Memory B cell (primary cell): ENCODE results near the gene GINS3.
A peak's percentile ranks its signal among the peaks of the same experiment; 100 is the strongest.
"Not testable (repeated sequence)": the region's sequence is repeated elsewhere in the genome, so short reads cannot be mapped to it uniquely, and the experiment has no call there.

Experiments used
- ATAC-seq: fragments of 150-1000 bp; cut with Tn5 transposase; 2 replicates; pipeline ENCODE4 v1.10.0; 2021; ENCODE audit warnings: low read depth, mild to moderate bottlenecking, moderate library complexity
- DNase-seq, 2 donors: peaks; one replicate each; pipeline ENCODE4 v3.0.0; 2022; ENCODE audit warnings: low spot score in 2 of 2
- H3K27ac Mint-ChIP-seq: one replicate; pipeline ENCODE4 v1.8.0; 2022; ENCODE audit warnings: mild to moderate bottlenecking, moderate library complexity, mixed read lengths
- H3K27me3 Mint-ChIP-seq: one replicate; pipeline ENCODE4 v1.8.0; 2022; ENCODE audit warnings: mixed read lengths
- H3K36me3 Mint-ChIP-seq: one replicate; pipeline ENCODE4 v1.8.0; 2022; ENCODE audit warnings: mild to moderate bottlenecking, mixed read lengths
- H3K4me1 Mint-ChIP-seq: one replicate; pipeline ENCODE4 v1.8.0; 2022; ENCODE audit warnings: mixed read lengths
- H3K4me3 Mint-ChIP-seq: one replicate; pipeline ENCODE4 v1.8.0; 2022; ENCODE audit warnings: mild to moderate bottlenecking, moderate library complexity, mixed read lengths
- H3K9me3 Mint-ChIP-seq: one replicate; pipeline ENCODE4 v1.8.0; 2022; ENCODE audit warnings: mixed read lengths

GINS3 gene

GRCh38 chr16:58411336-58411735 is 19.1 kb downstream of the GINS3 start:
- ATAC-seq (no peak), DNase-seq (no peak)
- no peak overlapping the region for H3K4me3 Mint-ChIP-seq
- H3K36me3 Mint-ChIP-seq, result no peaks in the 10 kb centered on the region
- no peaks in the 10 kb centered on the region for H3K9me3 Mint-ChIP-seq
- H3K27ac Mint-ChIP-seq, result no peak overlapping the region
- peaks cover 4% of the 10 kb centered on the region for H3K4me1 Mint-ChIP-seq
- no peaks in the 10 kb centered on the region for H3K27me3 Mint-ChIP-seq

- H3K4me3 Mint-ChIP-seq, result no peak overlapping the region
- no peaks in the 10 kb centered on the region for H3K36me3 Mint-ChIP-seq
- DNase-seq (no peak), ATAC-seq (no peak)
- no peaks in the 10 kb centered on the region for H3K27me3 Mint-ChIP-seq
- H3K9me3 Mint-ChIP-seq, result no peaks in the 10 kb centered on the region
- no peak overlapping the region for H3K27ac Mint-ChIP-seq
- peaks cover 4% of the 10 kb centered on the region for H3K4me1 Mint-ChIP-seq
These were observed 19.7 kb downstream of the GINS3 start for GRCh38 chr16:58411736-58412614.

GRCh38 chr16:58412615-58412970 is 20.3 kb downstream of the GINS3 start:
- not testable (repeated sequence) for DNase-seq, H3K36me3 Mint-ChIP-seq, ATAC-seq, H3K4me1 Mint-ChIP-seq, H3K4me3 Mint-ChIP-seq, H3K27me3 Mint-ChIP-seq, H3K9me3 Mint-ChIP-seq, H3K27ac Mint-ChIP-seq

GRCh38 chr16:58413359-58413758 is 21.1 kb downstream of the GINS3 start:
- DNase-seq (no peak), ATAC-seq (peak; percentile 34)
- Mint-ChIP-seq H3K4me3 (no peak overlapping the region), H3K4me1 (peaks cover 4% of the 10 kb centered on the region), H3K36me3 (no peaks in the 10 kb centered on the region), H3K27ac (no peak overlapping the region), H3K9me3 (no peaks in the 10 kb centered on the region), H3K27me3 (peaks cover 4% of the 10 kb centered on the region)

GRCh38 chr16:58415003-58415402 is 22.7 kb downstream of the GINS3 start:
- DNase-seq, result no peak
- peaks cover 8% of the 10 kb centered on the region for H3K27me3 Mint-ChIP-seq

GRCh38 chr16:58415961-58416360 is 23.7 kb downstream of the GINS3 start:
- not testable (repeated sequence) for ATAC-seq, H3K9me3 Mint-ChIP-seq, H3K27ac Mint-ChIP-seq, H3K36me3 Mint-ChIP-seq, H3K4me1 Mint-ChIP-seq, DNase-seq, H3K4me3 Mint-ChIP-seq
- H3K27me3 Mint-ChIP-seq, result peaks cover 11% of the 10 kb centered on the region

More at GRCh38 chr16:58415003-58415402, 22.7 kb downstream of the GINS3 start:
- no peak overlapping the region for H3K27ac Mint-ChIP-seq
- peaks cover 4% of the 10 kb centered on the region for H3K4me1 Mint-ChIP-seq
- no peak overlapping the region for H3K4me3 Mint-ChIP-seq
- no peaks in the 10 kb centered on the region for H3K9me3 Mint-ChIP-seq
- H3K36me3 Mint-ChIP-seq, result no peaks in the 10 kb centered on the region
- no peak for ATAC-seq

GRCh38 chr16:58417035-58417434 is 24.8 kb downstream of the GINS3 start:
- ATAC-seq (no peak), DNase-seq (no peak)
- no peaks in the 10 kb centered on the region for H3K9me3 Mint-ChIP-seq
- H3K4me1 Mint-ChIP-seq, result peaks cover 6% of the 10 kb centered on the region
- H3K36me3 Mint-ChIP-seq, result no peaks in the 10 kb centered on the region
- H3K4me3 Mint-ChIP-seq, result no peak overlapping the region
- peaks cover 11% of the 10 kb centered on the region for H3K27me3 Mint-ChIP-seq
- no peak overlapping the region for H3K27ac Mint-ChIP-seq

GRCh38 chr16:58417600-58417999 is 25.3 kb downstream of the GINS3 start:
- peak; percentile 41 for ATAC-seq
- DNase-seq, result no peak
- Mint-ChIP-seq H3K4me1 (peaks cover 3% of the 10 kb centered on the region), H3K9me3 (no peaks in the 10 kb centered on the region), H3K4me3 (peak overlapping the region; percentile 8), H3K27me3 (peaks cover 11% of the 10 kb centered on the region), H3K27ac (no peak overlapping the region), H3K36me3 (no peaks in the 10 kb centered on the region)

GRCh38 chr16:58418026-58418425 is 25.8 kb downstream of the GINS3 start:
- Mint-ChIP-seq H3K4me1 (peaks cover 3% of the 10 kb centered on the region), H3K27ac (no peak overlapping the region), H3K9me3 (no peaks in the 10 kb centered on the region), H3K4me3 (no peak overlapping the region), H3K36me3 (no peaks in the 10 kb centered on the region), H3K27me3 (peaks cover 14% of the 10 kb centered on the region)
- no peak for DNase-seq
- no peak for ATAC-seq

GRCh38 chr16:58418601-58419000 is 26.3 kb downstream of the GINS3 start:
- peaks cover 15% of the 10 kb centered on the region for H3K27me3 Mint-ChIP-seq
- ATAC-seq (no peak), DNase-seq (no peak)
- no peak overlapping the region for H3K4me3 Mint-ChIP-seq
- no peaks in the 10 kb centered on the region for H3K9me3 Mint-ChIP-seq
- no peaks in the 10 kb centered on the region for H3K36me3 Mint-ChIP-seq
- H3K27ac Mint-ChIP-seq, result no peak overlapping the region
- peaks cover 3% of the 10 kb centered on the region for H3K4me1 Mint-ChIP-seq

GRCh38 chr16:58419241-58419990 is 27.1 kb downstream of the GINS3 start:
- no peaks in the 10 kb centered on the region for H3K36me3 Mint-ChIP-seq
- H3K9me3 Mint-ChIP-seq, result no peaks in the 10 kb centered on the region
- H3K4me3 Mint-ChIP-seq, result no peak overlapping the region
- H3K4me1 Mint-ChIP-seq, result peaks cover 3% of the 10 kb centered on the region
- DNase-seq, result no peak
- peaks cover 15% of the 10 kb centered on the region for H3K27me3 Mint-ChIP-seq
- no peak overlapping the region for H3K27ac Mint-ChIP-seq
- peak; percentile 41 for ATAC-seq

- Mint-ChIP-seq H3K4me1 (peaks cover 11% of the 10 kb centered on the region), H3K9me3 (no peaks in the 10 kb centered on the region), H3K4me3 (no peak overlapping the region), H3K36me3 (no peaks in the 10 kb centered on the region), H3K27ac (no peak overlapping the region), H3K27me3 (peaks cover 15% of the 10 kb centered on the region)
- ATAC-seq (peak; percentile 27), DNase-seq (no peak)
These were observed 28.8 kb downstream of the GINS3 start for GRCh38 chr16:58421059-58421458.

GRCh38 chr16:58421529-58421928 is 29.3 kb downstream of the GINS3 start:
- peaks cover 14% of the 10 kb centered on the region for H3K4me1 Mint-ChIP-seq
- no peak overlapping the region for H3K27ac Mint-ChIP-seq
- ATAC-seq (no peak), DNase-seq (no peak)
- no peaks in the 10 kb centered on the region for H3K36me3 Mint-ChIP-seq
- H3K9me3 Mint-ChIP-seq, result no peaks in the 10 kb centered on the region
- H3K27me3 Mint-ChIP-seq, result peaks cover 15% of the 10 kb centered on the region
- H3K4me3 Mint-ChIP-seq, result no peak overlapping the region

- peaks cover 11% of the 10 kb centered on the region for H3K27me3 Mint-ChIP-seq
- DNase-seq (no peak), ATAC-seq (no peak)
- H3K4me3 Mint-ChIP-seq, result no peak overlapping the region
- no peak overlapping the region for H3K27ac Mint-ChIP-seq
- H3K36me3 Mint-ChIP-seq, result no peaks in the 10 kb centered on the region
- H3K4me1 Mint-ChIP-seq, result peaks cover 14% of the 10 kb centered on the region
- no peaks in the 10 kb centered on the region for H3K9me3 Mint-ChIP-seq
These were observed 30.5 kb downstream of the GINS3 start for GRCh38 chr16:58422809-58423208.
